Measurements from ENCODE around the gene FGF19.
A peak's percentile ranks its signal among the peaks of the same experiment; 100 is the strongest.
"Not testable (repeated sequence)": the region's sequence is repeated elsewhere in the genome, so short reads cannot be mapped to it uniquely, and the experiment has no call there.

Gene FGF19

DNA sequence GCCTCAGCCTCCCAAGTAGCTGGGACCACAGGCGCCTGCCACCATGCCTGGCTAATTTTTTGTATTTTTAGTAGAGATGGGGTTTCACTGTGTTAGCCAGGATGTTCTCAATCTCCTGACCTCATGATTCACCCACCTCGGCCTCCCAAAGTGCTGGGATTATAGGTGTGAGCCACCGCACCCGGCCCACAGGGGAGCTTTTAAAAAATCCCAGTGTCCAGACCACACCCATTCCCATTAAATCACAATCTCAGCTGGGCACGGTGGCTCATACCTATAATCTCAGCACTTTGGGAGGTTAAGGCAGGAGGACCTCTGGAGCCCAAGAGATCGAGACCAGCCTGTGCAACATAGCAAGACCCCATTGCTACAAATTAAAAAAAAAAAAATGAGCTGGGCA is 7.8 kb downstream of the FGF19 start:
- DNase-seq (ENCODE audit: low read depth), result not testable (repeated sequence)

DNA sequence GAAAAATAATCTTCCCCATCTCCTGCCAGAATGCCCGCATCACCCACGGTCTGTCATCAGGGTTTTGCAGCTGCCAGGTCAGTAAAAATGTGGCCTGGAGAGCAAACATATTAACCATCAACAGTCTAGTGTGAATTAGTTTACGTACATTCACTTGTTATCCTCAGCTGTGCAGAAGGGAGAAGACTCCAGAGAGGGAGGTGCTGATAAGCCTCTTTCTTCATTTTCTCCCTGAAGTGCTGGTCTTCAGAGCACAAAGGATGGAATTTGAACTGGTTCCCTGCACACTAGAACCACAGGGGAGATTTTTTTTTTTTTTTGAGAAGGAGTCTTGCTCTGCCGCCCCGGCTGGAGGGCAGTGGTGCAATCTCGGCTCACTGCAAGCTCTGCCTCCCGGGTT is 8.2 kb downstream of the FGF19 start:
- no peak for DNase-seq (ENCODE audit: low read depth)

DNA sequence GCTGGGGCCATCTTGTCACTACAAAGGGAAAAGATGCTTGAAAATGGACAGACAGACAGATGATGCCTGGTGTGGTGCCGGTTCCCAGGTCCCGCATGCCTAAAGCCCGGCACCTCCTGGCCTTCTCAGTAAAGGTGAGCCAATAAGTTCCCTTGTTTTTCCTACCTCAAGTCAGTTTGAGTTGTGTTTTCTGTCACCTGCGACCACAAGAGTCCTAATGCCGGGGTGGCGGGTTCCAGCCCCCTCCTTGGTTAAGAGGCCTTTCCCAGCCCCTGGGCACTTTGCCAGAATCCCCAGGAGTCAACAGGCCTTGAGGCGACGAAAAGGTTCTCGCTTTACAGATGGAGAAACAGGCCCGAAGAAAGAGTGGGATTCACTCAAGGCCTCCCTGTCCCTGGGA is 9.0 kb downstream of the FGF19 start:
- no peak for DNase-seq (ENCODE audit: low read depth)

DNA sequence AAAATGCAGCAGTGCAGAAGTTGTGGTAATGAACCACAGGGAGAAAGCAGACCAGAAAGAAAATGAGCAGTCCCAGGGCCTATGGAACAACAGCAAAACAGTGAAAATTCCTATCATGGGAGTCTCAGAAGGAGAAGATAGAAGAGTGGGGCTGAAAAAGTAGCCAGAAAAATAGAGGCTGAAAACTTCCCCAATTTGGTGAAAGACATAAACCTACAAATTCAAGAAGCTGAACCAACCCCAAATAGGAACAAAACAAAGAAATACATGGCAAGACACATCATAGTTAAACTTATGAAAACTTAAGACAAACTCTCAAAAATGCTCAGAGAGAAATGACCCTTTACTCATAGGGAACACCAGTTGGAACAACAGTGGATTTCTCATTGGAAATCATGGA is 11.4 kb downstream of the FGF19 start:
- no peak for DNase-seq (ENCODE audit: low read depth)

DNA sequence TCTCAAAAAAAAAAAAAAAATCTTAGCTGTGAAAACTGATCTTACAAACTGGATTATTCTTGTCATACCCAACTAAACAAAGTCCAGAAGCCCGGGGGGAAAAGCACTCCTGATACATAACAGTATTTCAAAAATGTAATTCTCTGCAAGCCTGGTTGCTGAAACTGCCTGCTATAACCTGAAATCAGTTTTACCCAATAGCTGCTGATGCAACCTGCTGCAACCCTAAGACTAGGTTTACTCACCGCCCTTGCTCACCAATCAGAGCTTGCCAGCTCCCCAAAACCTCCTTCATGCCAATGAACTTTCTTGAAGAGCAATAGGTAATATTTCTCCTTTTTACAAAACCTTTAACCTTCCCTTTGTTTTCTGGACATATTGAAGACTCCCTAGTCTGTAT is 12.4 kb downstream of the FGF19 start:
- DNase-seq (ENCODE audit: low read depth), result no peak

DNA sequence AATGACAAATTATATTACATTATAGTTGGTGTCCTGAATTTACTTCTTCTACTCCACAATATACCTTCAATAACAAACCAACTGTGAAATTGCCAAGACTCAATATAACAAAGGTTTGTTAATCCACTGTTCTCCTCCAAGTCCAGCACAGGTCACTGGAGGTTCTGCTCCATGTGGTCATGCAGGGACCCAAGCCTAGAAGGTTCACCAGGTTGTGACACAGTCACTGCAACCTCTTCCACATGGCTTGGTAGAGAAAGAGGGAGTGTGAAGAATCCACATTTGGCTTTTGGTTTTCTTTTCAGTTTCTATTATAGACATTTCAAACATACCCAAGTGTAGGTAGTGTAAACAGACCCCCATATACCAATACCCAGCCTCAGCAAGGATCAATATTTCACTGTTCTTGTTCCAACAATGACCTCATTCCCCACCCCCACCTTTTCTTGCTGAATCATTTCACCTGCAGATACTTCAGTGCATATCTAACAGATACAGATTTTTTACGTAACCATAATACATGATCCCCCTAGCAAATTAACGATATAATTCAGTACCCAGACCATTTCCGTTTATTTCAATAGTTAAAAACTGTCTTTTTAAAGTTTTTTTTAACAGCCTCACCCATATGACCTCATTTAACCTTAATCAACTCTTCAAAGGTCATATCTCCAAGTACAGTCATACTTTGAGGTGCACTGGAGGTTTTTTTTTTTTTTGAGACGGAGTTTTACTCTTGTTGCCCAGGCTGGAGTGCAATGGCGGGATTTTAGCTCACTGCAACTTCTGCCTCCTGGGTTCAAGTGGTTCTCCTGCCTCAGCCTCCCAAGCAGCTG is 14.1 kb downstream of the FGF19 start:
- DNase-seq (ENCODE audit: low read depth), result no peak

DNA sequence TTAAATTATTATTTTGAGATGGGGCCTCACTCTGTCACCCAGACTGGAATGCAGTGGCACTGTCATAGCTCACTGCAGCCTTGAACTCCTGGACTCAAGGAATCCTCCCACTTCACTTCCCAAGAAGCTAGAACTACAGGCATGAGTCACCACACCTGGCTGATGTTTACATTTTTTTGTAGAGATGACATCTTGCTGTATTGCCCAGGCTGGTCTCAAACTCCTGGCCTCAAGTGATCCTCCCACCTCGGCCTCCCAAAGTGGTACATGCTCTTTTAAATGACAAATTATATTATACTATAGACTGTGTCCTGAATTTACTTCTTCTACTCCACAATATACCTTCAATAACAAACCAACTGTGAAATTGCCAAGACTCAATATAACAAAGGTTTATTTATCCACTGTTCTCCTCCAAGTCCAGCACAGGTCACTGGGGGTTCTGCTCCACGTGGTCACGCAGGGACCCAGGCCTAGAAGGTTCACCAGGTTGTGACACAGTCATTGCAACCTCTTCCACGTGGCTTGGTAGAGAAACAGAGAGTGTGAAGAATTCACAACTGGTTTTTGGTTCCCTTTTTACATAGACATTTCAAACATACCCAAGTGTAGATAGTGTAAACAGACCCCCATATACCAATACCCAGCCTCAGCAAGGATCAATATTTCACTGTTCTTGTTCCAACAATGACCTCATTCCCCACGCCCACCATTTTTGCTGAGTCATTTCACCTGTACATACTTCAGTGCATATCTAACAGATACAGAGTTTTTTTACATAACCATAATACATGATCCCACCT is 15.7 kb downstream of the FGF19 start:
- DNase-seq (ENCODE audit: low read depth), result not testable (repeated sequence)

DNA sequence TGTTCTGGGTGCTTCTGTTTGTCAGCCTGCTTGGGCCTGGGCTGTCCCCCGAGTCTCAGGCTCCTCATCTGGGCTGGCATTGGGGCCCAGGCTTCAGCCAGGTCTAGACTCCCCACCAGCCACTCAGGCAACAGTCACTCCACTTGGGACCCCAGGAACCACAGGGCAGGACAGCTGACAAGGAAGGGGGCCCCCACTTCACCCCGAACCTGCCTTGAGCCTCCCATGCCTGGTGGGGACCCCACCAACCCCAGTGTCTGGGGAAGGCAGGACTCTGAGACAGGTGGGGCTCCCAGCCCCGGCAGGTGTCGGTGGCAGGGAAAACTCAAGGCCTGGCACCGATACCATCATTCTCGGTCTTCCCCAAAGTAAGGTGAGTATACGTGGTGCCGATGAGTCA is 17.0 kb downstream of the FGF19 start:
- no peak for DNase-seq (ENCODE audit: low read depth)

DNA sequence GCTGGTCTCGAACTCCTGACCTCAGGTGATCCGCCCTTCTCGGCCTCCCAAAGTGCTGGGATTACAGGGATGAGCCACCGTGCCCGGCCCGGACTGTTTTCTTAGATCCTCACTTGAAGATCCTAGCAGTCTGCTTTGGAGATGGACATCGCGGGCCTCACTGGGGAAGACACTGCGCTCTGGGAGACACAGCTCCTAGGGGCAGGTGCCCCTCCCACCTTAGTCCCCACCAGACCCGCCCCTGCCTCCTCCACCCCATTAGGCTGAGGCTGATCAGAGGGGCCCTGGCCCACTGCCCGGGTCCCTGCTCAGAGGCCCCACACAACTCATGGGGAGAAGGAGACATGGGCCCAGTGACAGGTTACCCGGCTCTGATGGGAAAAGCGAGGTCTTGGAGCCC is 17.4 kb downstream of the FGF19 start:
- DNase-seq (ENCODE audit: low read depth), result no peak

DNA sequence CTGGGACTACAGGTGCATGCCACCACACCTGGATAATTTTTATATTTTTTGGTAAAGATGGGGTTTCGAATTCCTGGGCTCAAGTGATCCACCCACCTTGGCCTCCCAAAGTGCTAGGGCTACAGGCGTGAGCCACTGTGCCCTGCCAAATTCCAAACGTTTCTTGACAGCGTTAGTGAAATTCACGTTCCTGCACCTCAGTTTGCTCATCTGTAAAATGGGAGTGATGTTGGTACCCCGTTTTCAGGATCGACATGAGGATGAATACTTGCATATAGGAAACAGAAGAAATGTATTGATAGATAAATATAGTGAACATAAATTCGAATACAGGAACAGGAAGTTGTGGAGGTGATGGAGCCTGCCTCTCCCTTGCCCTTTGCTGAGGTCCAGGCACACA is 18.5 kb downstream of the FGF19 start:
- no peak for DNase-seq (ENCODE audit: low read depth)

DNA sequence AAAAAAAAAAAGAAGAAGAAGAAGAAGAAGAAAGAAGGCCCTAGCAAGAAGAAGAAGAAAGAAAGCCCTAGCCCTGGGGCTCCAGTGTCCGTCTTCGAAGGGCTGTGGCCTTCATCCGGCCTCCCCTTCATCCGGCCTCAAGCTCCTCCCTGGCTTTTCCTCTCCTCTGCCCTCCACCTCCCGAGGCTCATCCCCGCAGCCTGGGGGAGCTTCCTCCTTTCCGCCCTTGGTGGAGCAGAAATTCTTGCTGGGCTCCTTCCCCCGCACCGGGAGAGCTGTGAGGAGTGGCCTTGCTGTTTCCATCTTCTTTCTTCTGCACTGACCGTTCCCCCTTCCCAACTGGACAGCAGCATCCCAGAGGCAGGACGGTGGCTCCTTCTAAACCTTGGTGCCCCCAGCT is 19.2 kb downstream of the FGF19 start:
- no peak for DNase-seq (ENCODE audit: low read depth)

DNA sequence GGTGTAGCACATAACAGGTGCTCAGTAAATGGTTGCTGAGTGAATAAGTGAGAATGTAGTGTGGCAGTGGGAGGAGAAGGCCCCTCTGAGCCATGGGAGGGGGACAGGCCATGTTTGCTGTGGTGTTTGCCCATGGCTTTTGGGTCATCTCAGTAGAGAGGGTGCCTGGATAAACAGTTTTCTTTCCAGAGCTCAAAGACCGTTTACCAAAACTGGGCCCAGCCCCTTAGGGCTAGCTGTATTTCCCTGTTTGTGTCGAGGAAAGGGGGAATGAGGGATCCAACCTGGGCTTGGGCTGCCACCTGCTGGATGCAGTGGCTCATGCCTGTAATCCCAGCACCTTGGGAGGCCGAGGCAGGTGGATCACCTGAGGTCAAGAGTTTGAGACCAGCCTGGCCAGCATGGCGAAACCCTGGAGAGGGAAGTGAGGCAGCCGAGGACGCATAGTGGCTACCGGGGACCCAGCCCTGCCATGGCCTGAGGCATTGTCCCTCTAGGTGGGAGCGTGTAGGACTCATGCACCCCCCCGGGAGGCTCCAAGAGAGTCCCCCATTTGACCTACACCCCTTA is 20.0 kb downstream of the FGF19 start:
- DNase-seq (ENCODE audit: low read depth), result no peak

DNA sequence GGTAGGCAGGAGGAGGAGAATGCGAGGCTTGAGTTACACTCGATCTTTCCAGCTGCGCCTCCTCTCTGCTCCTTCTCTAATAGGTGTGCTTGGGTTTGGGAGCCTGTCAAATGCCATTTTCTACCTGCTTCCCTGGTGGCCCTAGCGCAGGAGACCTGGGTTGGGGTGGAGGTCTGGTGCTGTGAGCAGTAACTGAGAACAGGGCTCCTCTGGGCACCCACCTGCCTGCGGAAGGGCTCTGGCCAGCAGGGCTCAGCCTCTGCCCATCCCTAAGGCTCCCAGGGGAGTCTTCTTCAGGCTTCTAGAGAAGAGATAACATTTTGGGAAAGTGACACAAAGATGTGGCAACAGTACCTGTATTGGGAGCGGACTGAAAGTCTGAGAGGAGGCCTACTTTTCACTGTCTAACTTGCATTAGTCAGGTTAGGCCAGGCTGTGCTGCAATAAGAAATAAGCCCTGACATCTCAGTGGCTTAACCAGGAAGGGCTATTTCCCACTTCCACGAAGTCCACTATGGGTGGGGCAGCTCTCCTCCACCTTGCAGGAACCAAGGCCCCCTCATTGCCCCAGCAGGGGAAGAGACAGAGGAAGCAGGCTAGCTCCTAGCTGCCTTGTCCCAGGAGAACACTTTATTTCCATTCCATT is 21.0 kb downstream of the FGF19 start:
- DNase-seq (ENCODE audit: low read depth), result no peak

DNA sequence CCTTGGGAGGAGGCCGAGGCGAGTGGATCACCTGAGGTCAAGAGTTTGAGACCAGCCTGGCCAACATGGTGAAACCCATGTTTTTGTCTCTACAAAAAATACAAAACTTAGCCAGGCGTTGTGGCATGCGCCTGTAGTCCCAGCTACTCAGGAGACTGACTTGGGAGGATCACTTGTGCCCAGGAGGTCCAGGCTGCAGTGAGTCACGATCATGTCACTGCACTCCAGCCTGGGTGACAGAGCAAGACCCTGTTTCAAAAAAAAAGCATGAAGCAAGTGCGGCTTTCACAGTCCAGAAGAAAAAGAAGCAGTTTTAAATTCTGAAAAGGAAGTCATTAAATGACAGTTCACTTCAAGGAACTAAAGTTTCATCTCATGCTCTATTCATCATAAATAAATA is 21.6 kb downstream of the FGF19 start:
- no peak for DNase-seq (ENCODE audit: low read depth)

DNA sequence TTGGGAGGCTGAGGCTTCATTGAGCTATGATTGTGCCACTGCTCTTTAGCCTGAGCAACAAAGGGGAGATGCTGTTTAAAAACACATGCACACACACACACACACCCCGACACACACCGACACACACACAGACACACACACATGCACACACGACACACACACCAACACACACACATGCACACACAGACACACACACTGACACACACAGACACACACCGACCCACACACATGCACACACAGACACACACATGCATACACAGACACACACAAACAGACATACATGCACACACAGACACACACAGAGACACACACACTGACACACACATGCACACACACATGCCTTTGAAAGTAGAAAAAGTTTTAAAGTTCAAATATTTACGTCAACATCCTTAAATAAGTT is 23.1 kb downstream of the FGF19 start:
- DNase-seq (ENCODE audit: low read depth), result no peak

DNA sequence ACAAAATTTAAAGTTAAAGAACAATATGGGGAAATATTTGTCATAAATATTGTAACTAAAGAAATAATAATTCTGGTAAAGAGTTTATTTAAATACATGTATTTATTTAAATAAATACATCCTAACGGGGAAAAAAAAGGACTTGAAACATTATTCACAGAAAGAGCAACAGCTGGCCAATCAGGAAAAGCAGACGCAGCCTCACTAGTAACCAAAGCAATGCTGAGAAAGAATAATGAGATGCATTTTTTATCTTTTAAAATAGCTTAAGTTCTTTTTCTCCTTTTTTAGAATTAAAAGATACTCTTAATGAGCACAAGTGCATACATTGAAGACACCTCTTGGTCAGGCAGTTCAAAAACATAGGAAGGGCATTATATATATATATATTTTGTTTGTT is 26.1 kb downstream of the FGF19 start:
- no peak for DNase-seq (ENCODE audit: low read depth)

DNA sequence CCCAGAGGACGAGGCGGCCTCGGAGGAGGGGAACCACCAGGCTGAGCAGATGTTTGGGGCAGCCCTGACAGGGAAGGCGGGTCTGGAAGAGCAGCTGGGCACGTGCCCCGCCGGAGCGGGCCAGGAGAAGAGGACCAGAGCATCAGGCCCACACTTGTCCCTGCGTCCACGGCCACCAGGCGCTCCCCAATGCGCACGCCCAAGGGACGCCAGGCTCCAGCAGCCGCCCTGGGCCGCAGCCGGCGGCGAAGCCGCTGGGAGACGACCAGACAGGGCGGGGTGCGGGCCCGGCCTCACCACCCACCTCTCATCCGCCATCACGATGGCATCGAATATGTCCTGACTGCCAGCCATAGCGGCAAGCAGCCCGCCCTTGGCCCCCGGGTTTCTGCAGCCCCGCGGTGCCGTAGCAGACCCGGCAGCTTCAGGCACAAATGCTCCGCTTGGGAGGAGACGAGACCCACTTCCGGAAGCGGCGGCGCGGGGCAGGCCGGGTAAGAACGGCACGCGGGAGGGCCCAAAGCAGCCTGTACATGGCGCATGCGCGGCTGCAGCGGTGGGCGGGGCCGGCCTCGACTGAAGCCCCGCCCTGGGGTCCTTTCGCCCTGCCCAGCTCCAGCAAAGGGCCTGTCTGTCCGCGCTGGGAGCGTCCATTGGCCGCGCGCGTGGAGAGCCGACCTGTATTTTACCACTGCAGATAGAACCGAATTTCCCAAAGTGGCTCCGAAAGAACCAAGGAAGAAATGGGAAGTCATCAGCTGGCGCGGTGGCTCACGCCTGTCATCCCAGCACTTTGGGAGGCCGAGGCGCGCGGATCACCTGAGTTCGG is 28.7 kb downstream of the FGF19 start, which contains the start of gene LTO1:
Gene LTO1 (minus strand): TSS at position 468 of the 829 bp plus-strand sequence. CDS start 114 bp downstream, at position 354.
- DNase-seq (ENCODE audit: low read depth), result peak; percentile 89

DNA sequence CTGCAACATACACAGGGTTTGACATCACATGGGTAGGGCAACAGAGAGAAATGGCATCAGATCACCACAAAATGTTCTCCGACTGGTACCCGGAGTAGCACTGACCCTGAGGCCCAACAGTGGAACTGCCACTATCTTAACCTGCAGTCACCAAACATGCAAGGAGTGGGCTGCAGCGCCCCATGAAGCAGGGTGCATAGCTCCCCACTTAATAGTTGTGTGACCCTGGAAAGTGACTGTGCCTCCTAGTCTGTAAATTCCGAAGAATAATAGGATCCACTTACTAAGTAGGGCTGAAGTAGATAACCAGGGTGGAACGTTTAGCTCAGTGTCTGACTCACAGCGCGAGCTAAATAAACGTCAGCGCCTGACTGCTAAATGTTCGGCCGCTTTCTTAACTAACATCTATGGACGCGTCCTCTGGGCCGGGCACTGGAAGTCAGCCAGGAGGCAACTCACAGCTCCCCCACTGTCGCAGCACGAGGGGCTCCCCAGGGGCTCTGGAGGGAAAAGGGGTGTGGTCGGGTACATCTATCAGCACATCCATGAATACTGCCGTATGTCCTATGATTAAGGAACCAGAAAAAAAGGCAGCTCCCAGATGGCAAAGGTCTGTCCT is 29.4 kb downstream of the FGF19 start:
- DNase-seq (ENCODE audit: low read depth), result no peak

DNA sequence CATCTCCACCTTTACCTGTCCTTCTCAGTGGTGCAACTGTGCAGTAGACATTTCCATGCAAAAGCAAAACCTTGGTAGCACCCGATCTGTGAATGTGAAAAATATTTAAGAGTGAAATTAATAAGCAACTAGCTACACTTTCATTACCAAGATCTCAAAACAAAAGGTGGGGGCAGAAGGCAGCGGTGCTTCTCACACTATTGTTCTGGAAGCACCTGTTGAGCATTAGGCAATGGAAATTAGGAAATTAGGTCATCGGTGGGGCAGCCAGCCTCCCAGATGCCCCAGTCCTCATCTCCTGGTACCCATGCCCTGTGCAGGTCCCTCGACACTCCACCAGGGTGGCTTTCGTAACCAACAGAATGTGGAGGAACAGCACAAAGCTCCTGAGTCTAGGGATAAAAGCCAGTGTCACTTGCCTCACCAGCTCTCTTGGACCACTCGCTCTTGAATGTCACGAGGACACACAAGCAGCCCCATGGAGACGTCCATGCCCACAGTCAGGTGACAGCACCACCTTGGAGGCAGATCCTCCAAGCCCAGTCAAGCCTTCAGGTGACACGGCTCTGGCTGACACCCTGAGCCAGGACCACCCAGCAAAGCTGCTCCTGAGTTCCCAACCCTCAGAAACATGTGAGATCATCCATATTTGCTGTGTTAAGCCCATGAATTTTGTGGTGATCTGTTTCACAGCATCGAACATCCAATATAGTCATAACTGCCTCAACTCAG is 31.9 kb downstream of the FGF19 start:
- DNase-seq (ENCODE audit: low read depth), result no peak

DNA sequence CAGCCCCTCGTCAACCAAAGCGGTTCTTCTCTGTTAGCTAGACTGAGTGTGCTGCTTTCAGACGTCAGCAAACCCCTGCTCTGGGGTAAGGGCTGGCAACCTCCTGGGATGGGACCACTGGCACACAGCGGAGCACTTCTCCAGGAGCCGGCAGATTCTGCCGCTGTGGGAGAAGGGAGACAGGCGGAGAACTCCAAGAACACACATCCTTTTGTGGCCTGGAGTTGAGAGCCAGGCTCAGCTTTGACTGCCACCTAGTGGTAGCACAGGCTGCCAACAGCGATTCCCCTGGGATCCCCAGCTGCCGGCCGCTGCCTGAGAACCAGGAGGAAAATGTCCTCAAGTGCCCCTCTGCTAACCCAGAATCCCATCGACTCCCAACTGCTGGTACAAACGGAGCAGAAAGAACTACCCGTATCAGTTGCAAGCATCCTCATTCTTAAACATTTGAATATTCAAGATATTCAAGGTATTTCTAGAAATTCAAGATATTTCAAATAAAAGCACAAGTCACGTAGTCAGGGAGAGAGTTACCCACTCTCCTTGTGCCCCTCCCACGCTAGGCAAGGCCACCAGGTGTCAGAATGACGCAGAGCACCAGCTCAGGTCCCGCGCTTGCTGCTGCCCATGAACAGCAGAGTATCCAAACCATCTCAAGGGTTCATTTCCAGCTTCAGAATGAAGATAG is 33.5 kb downstream of the FGF19 start:
- peak; percentile 42 for DNase-seq (ENCODE audit: low read depth)

Data from stimulated activated CD8-positive, alpha-beta memory T cell treated with anti-CD3 and anti-CD28 coated beads, Interleukin-7, amount 100 ng/mL, for 24 hours (primary cell).